HG03108 (cell line): ENCODE measurements around the gene PHLDB2.

Experiments used
- ATAC-seq: cut with Tn5 transposase; IDR thresholded peaks from one replicate; pipeline ENCODE4 v1.9.1; 2021; ENCODE audit warnings: moderate library complexity; ENCODE audit not compliant: unreplicated experiment

Gene PHLDB2

DNA sequence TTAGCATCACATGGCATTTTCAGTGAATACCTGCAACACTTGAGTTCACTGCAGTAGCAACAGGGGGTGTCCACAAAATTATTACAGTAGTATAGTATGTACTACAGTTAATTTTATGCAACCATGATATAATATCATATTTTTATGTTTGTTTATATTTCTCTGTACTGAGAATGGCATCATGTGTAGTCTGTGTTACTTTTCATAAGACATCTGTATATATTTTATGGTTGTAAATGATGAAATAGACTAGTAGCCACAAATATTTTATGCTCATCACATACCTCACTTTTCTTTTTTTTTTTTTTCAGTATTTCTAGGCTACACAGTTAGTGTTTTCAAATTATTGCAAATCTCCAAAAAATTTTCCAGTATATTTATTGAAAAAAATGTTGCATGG lies 22.4 kb downstream of the PHLDB2 start:
- no peak for ATAC-seq

DNA sequence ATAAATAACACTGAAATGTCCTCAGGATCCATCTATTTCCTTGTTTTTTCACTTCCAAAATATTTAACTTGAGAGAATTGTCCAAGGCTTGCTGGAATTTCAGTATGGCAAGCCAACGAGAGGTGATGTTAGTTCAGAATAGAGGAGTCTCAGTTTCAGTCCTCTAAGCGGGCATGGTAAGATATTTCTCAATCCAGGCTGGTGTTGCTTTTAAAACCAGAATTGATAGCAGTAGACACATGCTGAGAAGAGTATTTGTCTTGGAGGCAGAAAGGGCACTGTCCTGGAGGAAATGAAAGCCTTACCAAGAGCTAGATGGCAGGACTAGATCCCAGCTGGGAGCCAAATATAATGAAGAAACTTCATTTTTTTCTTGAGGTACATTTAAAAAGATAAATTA lies 23.1 kb downstream of the PHLDB2 start:
- ATAC-seq, result no peak

DNA sequence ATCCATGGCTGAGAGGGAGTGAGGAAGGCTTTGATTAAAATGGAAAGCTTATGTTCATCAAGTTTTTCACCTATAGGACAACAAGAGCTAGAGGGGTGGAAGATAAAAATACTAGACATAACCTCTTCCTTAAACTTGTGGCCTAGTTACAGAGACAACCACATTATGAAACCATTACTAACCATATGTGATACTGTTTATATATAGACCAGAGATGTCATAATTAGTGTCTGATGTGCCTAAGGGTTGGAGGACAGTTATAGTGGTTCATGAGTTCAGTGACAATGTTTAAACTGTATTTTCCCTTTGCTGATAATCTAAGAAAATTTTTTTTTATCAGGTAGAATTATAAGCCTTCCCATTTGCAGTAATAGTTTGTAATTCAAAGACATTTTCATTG lies 23.7 kb downstream of the PHLDB2 start:
- peak; percentile 97 for ATAC-seq

DNA sequence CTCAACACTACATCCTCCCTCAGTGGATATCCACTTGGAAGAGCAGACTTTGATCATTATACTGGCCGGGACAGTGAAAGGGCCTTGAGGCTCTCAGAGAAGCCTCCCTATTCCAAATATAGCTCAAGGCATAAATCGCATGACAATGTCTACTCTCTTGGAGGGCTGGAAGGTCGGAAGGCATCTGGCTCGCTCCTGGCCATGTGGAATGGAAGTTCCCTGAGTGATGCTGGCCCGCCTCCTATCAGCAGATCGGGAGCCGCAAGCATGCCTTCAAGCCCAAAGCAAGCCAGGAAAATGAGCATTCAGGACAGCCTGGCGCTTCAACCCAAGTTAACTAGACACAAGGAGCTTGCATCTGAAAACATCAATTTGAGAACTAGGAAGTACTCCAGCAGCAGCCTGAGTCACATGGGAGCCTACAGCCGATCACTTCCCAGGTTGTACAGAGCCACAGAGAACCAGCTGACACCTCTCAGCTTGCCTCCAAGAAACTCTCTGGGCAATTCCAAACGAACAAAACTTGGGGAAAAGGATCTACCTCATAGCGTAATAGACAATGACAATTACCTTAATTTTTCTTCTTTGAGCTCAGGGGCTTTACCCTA lies 25.4 kb downstream of the PHLDB2 start:
- ATAC-seq, result no peak

DNA sequence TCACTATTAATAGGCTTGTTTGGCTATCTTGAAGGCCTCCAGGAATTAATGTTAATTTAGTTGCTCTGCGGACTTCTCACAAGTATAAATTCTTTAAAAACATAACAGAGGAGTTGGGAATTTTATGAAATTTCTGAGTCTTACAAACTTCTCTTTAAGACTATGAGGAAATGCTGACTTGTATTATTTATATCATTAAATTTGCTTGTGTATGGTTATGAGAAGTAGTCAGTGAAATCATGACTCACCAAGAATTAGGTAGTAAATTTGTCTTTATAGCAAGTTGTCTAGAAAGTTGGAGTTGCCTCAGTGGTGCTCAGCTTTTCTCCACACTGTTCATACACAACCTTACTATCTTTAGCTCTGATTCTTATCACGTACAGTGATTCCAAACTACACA lies 26.5 kb downstream of the PHLDB2 start:
- ATAC-seq, result no peak

DNA sequence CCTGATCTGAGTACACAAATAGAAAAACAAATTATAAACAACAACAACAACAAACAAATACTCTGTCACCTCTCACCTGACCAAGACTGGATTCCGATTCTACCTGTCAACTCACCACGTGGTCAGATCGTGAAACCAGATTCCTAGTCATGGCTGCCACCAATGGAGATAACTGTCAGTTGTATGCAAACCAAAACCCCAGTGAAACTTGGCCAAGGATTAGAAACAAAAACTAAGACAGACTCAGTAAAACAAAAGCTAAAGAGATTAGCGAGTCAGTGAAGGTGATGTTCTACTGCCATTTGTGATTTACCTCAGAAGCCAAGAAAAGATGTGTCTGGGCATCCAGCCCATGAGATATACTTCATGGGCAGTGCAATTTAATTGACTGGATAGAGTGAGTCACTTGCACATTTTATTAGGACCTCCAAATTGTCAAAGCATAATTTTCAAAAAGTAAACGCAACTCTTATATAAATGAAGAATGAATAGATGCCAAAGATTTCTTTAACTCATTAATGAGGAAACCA lies 31.1 kb downstream of the PHLDB2 start:
- no peak for ATAC-seq

DNA sequence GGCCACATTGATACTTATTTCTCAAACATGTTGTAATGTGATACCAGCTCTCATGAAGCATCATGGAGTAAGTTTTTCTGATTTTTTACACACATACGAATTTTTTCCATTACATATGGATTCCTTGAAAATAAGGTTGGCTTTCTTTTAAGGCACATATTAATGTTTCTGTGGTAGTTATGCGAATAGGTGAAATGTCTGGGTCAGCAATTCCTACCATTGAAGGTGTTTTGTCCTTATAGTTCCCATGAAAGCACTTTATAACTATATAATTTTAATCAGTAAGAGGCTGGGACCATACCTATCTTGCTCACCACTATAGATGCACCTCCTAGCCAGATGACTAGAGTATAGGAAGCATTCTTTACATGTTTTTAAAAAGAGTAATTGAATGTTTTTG lies 33.0 kb downstream of the PHLDB2 start:
- ATAC-seq, result no peak

DNA sequence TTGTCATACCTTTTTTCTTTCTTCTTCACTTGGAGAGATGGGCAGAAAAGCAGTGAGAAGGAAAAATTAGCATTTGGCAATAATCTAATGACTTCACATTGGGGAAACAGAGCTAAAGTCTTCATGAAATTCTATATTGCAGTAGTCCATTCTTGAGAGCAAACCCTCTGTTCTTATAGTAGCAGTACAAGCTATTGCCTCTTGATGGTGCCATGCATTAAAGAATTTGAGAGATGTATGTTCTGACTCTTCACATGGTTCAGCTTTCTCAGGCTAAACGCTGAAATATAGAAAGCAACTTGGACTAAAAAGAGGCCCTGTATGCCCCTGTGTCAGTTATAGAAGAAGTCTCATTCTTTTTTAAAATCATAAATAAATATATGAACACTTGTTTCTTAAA lies 36.0 kb downstream of the PHLDB2 start:
- no peak for ATAC-seq

DNA sequence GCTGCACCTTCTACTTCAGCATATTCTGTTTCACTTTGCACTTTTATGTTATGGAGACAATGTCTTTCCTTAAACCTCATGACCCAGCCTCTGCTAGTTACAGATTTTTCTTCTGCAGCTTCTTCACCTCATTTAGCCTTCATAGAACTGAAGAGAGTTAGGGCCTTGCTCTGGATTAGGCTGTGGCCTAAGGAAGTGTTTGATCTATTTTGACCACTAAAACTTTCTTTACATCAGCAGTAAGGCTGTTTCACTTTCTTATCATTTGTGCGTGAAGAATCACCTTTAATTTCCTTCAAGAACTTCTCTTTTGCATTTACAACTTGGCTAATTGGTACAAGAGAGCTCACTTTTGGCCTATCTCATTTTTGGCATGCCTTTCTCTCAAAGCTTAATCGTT lies 40.9 kb downstream of the PHLDB2 start:
- no peak for ATAC-seq

DNA sequence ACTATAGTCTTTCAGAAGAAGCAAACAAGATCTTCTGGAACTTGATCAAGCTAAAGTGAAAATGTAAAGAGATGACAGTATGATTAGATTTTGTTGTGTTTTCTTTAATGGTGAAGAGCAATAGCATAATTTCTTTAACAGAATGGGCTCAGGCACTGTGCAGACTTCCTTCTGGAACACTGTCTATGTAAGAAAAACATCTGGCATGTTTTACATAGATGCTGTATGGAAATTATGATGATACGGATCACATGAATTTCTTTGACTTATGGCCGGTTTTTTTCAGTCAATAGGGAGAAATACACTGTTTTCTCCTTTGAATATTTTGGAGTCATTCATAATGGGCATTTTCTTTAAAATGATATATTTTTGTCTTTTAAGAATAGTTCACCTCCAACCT lies 42.6 kb downstream of the PHLDB2 start:
- no peak for ATAC-seq

DNA sequence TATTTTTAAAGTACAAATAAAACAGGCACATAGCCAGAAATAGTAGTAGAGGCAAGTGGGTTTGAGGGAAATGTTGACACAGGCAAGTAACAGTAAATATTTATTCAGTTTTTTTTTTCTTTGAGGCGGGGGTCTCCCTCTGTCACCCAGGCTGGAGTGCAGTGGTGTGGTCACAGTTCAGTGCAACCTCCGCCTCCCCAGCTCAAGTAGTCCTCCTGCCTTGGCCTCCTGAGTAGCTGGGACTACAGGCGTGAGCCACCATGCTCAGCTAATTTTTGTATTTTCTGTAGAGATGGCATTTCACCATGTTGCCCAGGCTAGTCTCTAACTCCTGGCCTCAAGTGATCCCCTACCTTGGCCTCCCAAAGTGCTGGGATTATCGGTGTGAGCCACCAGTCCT lies 43.5 kb downstream of the PHLDB2 start:
- ATAC-seq, result no peak

DNA sequence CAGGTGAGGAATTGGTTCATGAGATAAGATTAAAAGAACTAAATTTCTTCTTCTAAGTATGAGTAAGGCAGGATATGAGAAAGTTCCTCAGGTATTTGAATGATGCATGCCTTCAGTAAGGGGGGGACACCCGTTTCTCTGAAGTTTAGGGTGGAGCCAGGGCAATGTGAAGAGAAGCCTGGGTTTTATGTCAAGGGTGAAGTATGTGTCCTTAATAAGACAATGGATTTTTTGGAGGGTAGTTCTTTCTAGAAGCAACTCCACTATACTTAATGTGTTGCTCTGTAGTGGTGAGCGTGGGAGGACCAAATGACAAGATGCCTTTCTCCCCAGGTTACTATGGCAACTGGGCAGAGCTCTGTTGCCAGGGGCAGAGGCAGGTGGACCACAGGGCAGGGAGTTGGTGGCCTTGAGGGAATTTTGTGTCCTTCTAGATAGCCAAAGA lies 44.0 kb downstream of the PHLDB2 start:
- ATAC-seq, result no peak

DNA sequence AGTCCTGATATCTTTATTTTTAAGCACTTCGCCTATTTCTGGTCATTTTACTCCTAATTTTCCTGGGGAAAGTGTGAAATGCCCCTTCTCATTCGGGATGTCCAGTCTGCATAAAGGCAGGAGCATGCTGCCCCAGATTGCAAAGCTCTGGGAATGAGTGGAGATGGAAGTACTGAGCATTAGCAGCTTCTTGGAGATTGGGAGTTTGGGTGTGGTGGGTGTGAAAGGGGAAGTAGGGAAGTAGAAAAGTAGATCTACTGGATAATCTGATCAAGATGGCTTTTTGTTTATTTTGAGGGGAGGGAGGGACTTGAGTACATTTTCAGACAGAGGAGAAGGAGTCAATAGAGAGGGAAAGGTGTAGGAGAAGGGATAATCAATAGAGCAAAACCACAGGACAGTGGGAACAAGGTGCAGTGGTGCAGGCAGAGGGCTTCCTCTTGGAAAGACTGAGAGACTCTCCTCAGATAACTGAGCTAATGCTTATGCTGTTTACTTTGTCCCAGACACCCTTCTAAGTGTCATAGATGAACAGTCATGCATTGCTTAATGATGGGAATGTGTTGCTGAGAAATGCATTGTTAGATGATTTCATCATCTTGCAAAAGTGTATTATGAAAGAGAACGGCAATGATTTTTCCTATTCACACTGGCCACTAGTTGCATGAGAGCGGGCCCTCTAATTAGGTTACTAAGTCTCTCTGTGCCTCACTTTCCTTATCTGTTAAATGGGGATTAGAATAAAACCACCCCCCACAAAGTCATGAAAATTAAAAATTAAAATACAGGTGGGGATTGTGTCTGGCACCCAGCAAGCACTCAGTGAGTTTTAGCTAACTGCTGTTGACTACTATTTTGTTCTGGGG lies 45.5 kb downstream of the PHLDB2 start:
- ATAC-seq, result no peak

DNA sequence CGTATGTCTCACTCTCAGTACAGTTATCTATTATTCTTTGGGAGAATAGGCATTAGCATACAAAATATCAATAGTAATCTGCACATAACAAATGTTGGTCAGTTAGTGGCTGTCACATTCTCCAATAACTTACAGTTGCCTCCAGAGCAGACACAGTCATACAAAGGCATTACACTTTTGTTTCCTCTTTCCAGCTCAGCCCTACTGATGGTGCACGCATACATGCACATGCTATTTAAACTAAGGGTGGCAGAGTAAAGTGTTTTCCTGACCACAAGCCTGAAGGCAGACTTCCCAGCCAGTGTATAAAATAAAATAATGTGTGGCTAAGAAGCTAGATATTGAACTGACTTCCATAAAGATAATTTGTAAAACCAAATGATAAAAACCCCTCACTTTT lies 47.6 kb downstream of the PHLDB2 start:
- ATAC-seq, result no peak

DNA sequence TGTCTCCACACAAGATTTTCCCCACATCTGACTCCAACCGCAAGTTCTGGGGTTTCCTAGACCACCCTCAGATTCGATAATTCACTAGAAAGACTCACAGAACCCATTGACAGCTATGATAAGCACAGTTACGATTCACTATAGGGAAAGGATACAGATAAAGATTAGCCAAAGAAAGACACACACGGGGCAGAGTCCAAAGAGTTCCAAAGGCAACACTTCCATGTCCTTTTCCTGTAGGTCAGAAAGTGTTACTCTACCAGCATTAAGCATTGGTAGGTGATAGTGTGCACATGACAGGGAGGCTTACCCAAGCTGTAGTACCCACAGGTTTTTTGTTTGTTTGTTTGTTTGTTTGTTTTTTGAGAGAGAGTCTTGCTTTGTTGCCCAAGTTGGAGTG lies 48.1 kb downstream of the PHLDB2 start:
- ATAC-seq, result no peak

DNA sequence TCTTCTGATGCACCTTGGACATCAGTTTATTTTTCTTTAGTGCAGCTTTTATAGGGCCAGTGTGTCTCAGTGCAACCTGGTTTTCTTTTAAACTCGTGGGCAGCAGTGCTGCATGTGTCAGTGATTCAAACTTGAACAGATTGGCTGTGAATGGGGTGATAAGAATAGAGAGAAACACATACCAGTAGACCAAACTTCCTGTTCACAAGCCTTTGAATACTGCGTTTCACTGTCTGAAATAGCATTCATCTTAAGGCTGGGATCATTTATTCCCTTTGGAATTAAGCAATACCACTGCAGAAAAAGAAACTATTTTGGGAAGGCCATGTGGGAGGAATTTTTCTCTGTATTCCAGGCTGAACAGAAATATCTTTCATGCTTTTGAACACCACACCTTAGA lies 51.7 kb downstream of the PHLDB2 start:
- no peak for ATAC-seq

DNA sequence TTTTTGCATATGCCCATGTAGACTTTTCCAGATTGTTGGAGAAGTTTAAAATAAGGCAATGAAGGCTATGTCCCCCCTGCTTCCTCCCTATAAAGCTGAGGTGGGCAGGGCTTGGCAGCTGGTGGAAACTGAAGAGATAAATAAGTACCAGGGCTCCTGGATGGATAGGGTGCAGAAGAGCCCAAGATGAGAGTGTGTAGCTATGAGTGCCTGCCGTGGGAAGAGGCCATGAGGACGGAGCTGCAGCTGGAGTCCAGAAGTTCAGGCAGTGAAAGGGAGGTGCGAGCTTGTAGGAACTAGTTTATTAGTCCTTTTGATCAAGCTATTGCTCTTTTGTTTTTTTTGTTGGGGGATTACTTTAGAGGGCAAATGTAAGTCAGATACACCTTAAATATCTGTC lies 52.4 kb downstream of the PHLDB2 start:
- no peak for ATAC-seq

DNA sequence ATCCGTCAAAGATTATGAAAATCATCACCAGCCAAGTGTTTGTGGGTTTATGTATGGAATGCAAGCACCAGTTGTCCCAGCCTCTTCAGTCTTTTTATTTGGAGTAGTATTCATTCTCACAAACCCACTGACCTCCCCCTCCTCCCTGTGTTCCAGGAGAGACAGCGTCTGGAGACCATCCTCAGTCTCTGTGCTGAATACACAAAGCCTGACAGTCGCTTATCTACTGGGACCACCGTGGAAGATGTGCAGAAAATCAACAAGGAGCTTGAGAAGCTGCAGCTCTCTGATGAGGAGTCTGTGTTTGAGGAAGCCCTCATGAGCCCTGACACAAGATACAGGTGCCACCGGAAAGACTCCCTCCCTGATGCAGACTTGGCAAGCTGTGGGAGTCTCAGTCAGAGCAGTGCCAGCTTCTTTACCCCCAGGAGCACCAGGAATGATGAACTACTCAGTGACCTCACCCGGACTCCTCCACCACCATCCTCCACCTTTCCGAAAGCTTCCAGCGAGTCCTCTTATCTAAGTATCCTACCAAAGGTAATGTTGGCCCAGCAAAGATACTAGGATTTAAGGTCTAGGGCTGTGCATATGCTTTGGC lies 54.2 kb downstream of the PHLDB2 start:
- ATAC-seq, result no peak

DNA sequence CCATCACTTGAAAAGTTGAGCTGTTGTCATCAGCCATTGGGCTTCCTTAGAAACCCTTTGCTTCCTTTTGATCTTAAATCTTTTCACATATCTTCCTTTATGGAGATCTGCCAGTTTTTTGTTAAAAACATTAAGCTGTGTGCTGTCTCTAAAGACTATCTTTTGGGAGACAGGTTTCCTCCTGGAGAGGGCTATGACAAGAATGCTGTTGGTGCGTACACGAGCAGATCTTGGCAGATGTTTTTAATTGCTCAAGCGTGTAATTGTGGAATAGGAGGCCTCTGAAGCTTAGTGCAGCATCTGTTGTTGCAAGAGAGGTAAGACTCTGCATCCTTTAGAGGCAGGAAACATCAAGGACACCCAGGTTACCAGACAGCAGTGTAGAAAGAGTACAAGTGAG lies 56.8 kb downstream of the PHLDB2 start:
- ATAC-seq, result no peak

DNA sequence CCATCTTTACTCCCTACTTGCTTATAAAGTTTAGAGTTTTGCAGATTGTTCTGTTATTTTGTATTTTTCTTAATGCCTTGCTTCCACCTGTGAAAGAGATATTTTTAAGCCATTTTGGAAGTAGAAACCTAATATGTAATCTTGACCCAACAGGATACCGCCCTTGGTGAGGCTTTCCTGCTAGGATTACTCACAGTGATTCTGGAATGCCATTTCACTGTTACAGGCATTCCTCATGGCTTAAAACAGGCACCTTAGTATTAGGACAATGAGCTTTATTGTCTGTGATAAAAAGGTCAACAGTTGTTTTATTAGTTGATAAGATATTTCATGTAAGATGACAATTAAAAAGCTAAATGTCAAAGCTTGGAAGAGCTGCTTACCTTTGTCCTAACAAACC lies 58.2 kb downstream of the PHLDB2 start:
- no peak for ATAC-seq

DNA sequence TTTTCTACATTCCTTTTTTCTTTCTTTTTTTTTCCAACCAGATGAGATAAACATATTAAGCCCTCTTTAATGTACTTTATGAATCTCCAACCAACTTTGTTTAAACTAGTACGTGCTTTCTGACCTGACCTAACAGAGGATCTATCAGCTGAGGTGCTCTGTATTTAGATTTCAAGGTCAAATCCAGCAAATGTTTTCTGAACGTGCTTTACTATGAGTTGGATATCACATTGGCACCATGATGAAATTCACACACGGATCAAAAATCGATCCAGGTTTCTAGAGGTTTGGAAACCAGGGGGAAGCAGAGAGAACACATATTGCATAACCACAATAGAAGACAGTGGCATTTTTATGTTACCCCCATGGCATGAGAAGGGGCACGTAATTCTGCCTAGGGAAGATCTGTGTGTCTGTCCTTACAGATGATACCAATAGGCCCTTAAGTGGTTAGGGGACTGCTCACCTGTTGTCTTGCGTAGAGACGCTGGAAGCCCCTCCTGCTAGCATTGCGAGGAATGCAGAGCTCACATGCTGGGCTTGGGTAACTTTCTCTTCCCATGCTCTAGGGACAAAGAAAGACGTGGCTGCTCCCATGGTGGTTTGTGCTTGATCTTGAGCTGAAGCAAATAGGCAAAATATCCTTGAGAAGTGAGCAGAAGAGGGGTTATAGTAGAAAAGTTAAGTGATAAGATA lies 60.5 kb downstream of the PHLDB2 start:
- no peak for ATAC-seq
